Activated CD8-positive, alpha-beta T cell treated with anti-CD3 and anti-CD28 coated beads for 36 hours (primary cell): Measurements from ENCODE around the gene SCRT2. TPM values are rescaled to one million over a fixed set of nuclear protein-coding genes. Genes with fewer than 3 reads are reported as not detected.

Experiments
- ATAC-seq: fragments of 200-7000 bp; cut with Tn5 transposase; one replicate; pipeline ENCODE4 v1.10.0; 2021; ENCODE audit warnings: mild to moderate bottlenecking, moderate library complexity
- CTCF ChIA-PET: fragments of 350-600 bp; sonication (Branson Sonifier 250); formaldehyde crosslinking; loops from one replicate; lab custom pipeline; 2021; ENCODE audit warnings: antibody characterized with exemption; lab: Charles Lee
- POLR2A ChIA-PET: fragments of 350-600 bp; sonication (Branson Sonifier 250); formaldehyde crosslinking; loops from one replicate; lab custom pipeline; 2021; ENCODE audit warnings: antibody characterized with exemption; lab: Charles Lee
- DNase-seq: peaks from one replicate; pipeline ENCODE4 v3.0.0-alpha.2; 2020
- H3K27ac Mint-ChIP-seq: one replicate; pipeline ENCODE4 v1.8.0; 2021; ENCODE audit warnings: mild to moderate bottlenecking, mixed read lengths
- H3K27me3 Mint-ChIP-seq: one replicate; pipeline ENCODE4 v1.8.0; 2021; ENCODE audit warnings: mixed read lengths
- H3K36me3 Mint-ChIP-seq: one replicate; pipeline ENCODE4 v1.8.0; 2021; ENCODE audit warnings: low read depth, mixed read lengths
- H3K4me1 Mint-ChIP-seq: one replicate; pipeline ENCODE4 v1.8.0; 2021; ENCODE audit warnings: low read depth, mixed read lengths
- H3K4me3 Mint-ChIP-seq: one replicate; pipeline ENCODE4 v1.8.0; 2021; ENCODE audit warnings: mild to moderate bottlenecking, moderate library complexity, mixed read lengths
- H3K9me3 Mint-ChIP-seq: one replicate; pipeline ENCODE4 v1.8.0; 2021; ENCODE audit warnings: mixed read lengths
- CTCF ChIP-seq: fragments of 200-600 bp; IDR thresholded peaks from one replicate; pipeline ENCODE4 v1.8.0; 2022; ENCODE audit warnings: antibody characterized with exemption, mild to moderate bottlenecking
- intact Hi-C: fragments of 100-400 bp; cut with micrococcal nuclease; formaldehyde crosslinking; loops from one replicate; pipeline ENCODE4 v1.10.0; 2022
- total RNA-seq, 2 experiments: library from RNA; stranded (reverse); gene quantifications; one replicate each; pipeline ENCODE4 v1.2.3, GENCODE V29; 2021

SCRT2 gene
- total RNA-seq, 2 experiments from 2014 or later, result not detected

GRCh38 chr20:701401-702129 lies 26.0 kb upstream of the SCRT2 start:
- Mint-ChIP-seq H3K9me3 (no peaks in the 10 kb centered on the region), H3K27me3 (peaks cover 3% of the 10 kb centered on the region), H3K36me3 (no peaks in the 10 kb centered on the region), H3K4me3 (no peak overlapping the region), H3K27ac (no peak overlapping the region), H3K4me1 (no peaks in the 10 kb centered on the region)
- no peak for DNase-seq
- CTCF ChIA-PET, result no interaction called here
- intact Hi-C loops, result no loop called here
- no peak for ATAC-seq
- TF ChIP-seq CTCF, result no peak
- POLR2A ChIA-PET, result no interaction called here

GRCh38 chr20:699811-700338 lies 24.3 kb upstream of the SCRT2 start:
- Mint-ChIP-seq H3K4me3 (no peak overlapping the region), H3K9me3 (no peaks in the 10 kb centered on the region), H3K27me3 (no peaks in the 10 kb centered on the region), H3K27ac (no peak overlapping the region), H3K4me1 (no peaks in the 10 kb centered on the region), H3K36me3 (no peaks in the 10 kb centered on the region)
- CTCF ChIA-PET, result interaction anchor here (0.6 to 0.8 kb wide), 2 partner anchors 22 to 33 kb away, joined by 3 read pairs; no protein-coding TSS in a partner anchor
- no peak for ATAC-seq
- intact Hi-C loops, result no loop called here
- POLR2A ChIA-PET, result no interaction called here
- no peak for DNase-seq
- no peak for TF ChIP-seq CTCF

GRCh38 chr20:699342-699741 lies 23.7 kb upstream of the SCRT2 start:
- intact Hi-C loops, result no loop called here

GRCh38 chr20:698276-698675 lies 22.7 kb upstream of the SCRT2 start:
- DNase-seq (no peak), ATAC-seq (no peak)
- ChIA-PET POLR2A (no interaction called here), CTCF (no interaction called here)
- H3K36me3 Mint-ChIP-seq, result no peaks in the 10 kb centered on the region
- no peak for TF ChIP-seq CTCF
- H3K27ac Mint-ChIP-seq, result no peak overlapping the region
- H3K27me3 Mint-ChIP-seq, result peaks cover 3% of the 10 kb centered on the region
- no peak overlapping the region for H3K4me3 Mint-ChIP-seq
- intact Hi-C loops, result no loop called here
- no peaks in the 10 kb centered on the region for H3K4me1 Mint-ChIP-seq
- no peaks in the 10 kb centered on the region for H3K9me3 Mint-ChIP-seq

More at GRCh38 chr20:699342-699741, 23.7 kb upstream of the SCRT2 start:
- Mint-ChIP-seq H3K9me3 (no peaks in the 10 kb centered on the region), H3K36me3 (no peaks in the 10 kb centered on the region), H3K4me3 (no peak overlapping the region), H3K27me3 (peaks cover under 1% of the 10 kb centered on the region), H3K4me1 (no peaks in the 10 kb centered on the region), H3K27ac (no peak overlapping the region)
- DNase-seq (no peak), ATAC-seq (no peak)
- TF ChIP-seq CTCF, result no peak
- POLR2A ChIA-PET, result no interaction called here
- CTCF ChIA-PET, result no interaction called here

GRCh38 chr20:697826-698225 lies 22.2 kb upstream of the SCRT2 start:
- no peak for TF ChIP-seq CTCF
- no peak for DNase-seq
- ChIA-PET POLR2A (no interaction called here), CTCF (no interaction called here)
- Mint-ChIP-seq H3K9me3 (no peaks in the 10 kb centered on the region), H3K4me1 (no peaks in the 10 kb centered on the region), H3K27ac (no peak overlapping the region), H3K36me3 (no peaks in the 10 kb centered on the region), H3K27me3 (peaks cover 3% of the 10 kb centered on the region), H3K4me3 (no peak overlapping the region)
- intact Hi-C loops, result no loop called here
- ATAC-seq, result no peak
